BE2C (cell line): Measurements from ENCODE around the gene PTPRA.

ENCODE experiments used
- DNase-seq: peaks from one replicate; pipeline ENCODE4 v3.0.0-alpha.2; 2020
- H3K27me3 ChIP-seq: fragments of 250-450 bp; sonication (Bioruptor Pico); 2 replicates; pipeline ENCODE4 v1.5.1; 2020; ENCODE audit warnings: mild to moderate bottlenecking
- H3K36me3 ChIP-seq: fragments of 250-450 bp; sonication (Bioruptor Pico); 2 replicates; pipeline ENCODE4 v1.5.1; 2020; ENCODE audit warnings: mild to moderate bottlenecking
- H3K4me1 ChIP-seq: fragments of 250-450 bp; sonication (Bioruptor Pico); 2 replicates; pipeline ENCODE4 v1.5.1; 2020
- H3K4me3 ChIP-seq: 2 replicates; pipeline ENCODE4 v1.5.1; 2011; ENCODE audit warnings: low read depth, low read length
- H3K9me3 ChIP-seq: fragments of 250-450 bp; sonication (Bioruptor Pico); 2 replicates; pipeline ENCODE4 v1.5.1; 2020
- TF ChIP-seq, protein P1 (sequence below): IDR thresholded peaks from 2 replicates; pipeline ENCODE4 v1.5.1; 2012; ENCODE audit warnings: mild to moderate bottlenecking, low read depth, low read length

Gene PTPRA

DNA sequence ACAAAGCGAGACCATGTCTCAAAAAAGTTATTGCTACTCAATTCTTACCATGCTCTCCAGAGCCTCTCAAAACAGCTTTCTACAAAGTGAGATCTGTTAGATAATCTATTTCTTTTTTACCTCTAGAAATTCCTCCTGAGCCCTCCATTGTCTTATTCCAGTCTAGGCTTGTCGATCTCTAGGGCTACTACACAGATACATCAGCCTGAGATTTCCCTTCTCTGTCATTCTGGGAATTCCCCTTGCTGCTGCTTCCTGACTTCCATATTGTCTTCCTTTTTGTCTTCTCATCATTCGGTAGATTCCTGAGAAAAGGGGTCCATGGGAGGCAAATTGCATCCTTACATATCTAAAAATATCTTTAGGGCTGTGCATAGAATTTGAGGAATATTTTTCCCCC lies 94.6 kb downstream of the PTPRA start:
- no peaks in the 10 kb centered on the region for H3K9me3 ChIP-seq
- TF ChIP-seq, protein P1, sequence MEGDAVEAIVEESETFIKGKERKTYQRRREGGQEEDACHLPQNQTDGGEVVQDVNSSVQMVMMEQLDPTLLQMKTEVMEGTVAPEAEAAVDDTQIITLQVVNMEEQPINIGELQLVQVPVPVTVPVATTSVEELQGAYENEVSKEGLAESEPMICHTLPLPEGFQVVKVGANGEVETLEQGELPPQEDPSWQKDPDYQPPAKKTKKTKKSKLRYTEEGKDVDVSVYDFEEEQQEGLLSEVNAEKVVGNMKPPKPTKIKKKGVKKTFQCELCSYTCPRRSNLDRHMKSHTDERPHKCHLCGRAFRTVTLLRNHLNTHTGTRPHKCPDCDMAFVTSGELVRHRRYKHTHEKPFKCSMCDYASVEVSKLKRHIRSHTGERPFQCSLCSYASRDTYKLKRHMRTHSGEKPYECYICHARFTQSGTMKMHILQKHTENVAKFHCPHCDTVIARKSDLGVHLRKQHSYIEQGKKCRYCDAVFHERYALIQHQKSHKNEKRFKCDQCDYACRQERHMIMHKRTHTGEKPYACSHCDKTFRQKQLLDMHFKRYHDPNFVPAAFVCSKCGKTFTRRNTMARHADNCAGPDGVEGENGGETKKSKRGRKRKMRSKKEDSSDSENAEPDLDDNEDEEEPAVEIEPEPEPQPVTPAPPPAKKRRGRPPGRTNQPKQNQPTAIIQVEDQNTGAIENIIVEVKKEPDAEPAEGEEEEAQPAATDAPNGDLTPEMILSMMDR: no peak
- H3K4me1 ChIP-seq: no peaks in the 10 kb centered on the region
- DNase-seq: no peak
- no peaks in the 10 kb centered on the region for H3K36me3 ChIP-seq
- H3K4me3 ChIP-seq: no peak overlapping the region
- H3K27me3 ChIP-seq: no peaks in the 10 kb centered on the region

DNA sequence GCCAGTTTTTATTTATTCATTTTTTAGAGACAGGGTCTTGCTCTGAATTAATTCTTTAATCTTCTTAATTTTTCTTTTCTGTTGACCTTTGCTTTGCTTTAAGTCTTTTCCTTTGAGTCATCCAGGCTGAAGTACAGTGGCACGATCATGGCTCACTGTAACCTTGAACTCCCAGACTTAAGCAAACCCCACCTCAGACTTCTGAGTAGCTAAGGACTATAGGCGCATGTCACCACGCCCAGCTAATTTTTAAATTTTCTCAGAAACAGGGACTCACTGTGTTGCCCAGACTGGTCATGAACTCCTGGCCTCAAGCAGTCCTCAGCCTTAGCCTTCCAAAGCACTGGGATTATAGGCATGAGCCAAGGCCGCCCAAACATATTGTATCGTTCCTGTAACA lies 98.8 kb downstream of the PTPRA start:
- H3K36me3 ChIP-seq: no peaks in the 10 kb centered on the region
- DNase-seq: no peak
- TF ChIP-seq, protein P1: no peak

DNA sequence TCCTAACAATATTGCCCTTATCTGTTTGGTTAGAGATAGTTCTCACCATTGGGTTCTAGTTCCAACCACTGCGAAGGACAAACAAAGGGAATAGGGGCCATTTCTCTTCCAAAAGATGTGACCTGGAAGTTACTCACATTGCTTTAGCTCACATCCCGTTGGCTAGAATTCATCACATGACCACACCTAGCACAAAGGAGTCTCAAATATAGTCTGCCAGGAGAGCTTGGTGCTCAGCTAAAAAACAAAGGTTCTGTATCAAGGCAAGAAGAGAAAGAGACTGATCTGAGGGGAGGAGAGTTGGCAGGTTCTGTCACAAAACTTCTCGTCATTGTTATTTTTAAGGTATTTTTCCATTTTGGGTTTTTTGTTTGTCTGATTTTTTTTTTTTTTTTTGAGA lies 100.3 kb downstream of the PTPRA start:
- TF ChIP-seq, protein P1: no peak
- no peak overlapping the region for H3K4me3 ChIP-seq
- no peaks in the 10 kb centered on the region for H3K36me3 ChIP-seq
- H3K27me3 ChIP-seq: no peaks in the 10 kb centered on the region
- DNase-seq: no peak
- H3K9me3 ChIP-seq: no peaks in the 10 kb centered on the region
- H3K4me1 ChIP-seq: no peaks in the 10 kb centered on the region

More for the DNA sequence above, 98.8 kb downstream of the PTPRA start:
- H3K4me1 ChIP-seq: no peaks in the 10 kb centered on the region
- H3K4me3 ChIP-seq: no peak overlapping the region
- no peaks in the 10 kb centered on the region for H3K9me3 ChIP-seq
- H3K27me3 ChIP-seq: no peaks in the 10 kb centered on the region

DNA sequence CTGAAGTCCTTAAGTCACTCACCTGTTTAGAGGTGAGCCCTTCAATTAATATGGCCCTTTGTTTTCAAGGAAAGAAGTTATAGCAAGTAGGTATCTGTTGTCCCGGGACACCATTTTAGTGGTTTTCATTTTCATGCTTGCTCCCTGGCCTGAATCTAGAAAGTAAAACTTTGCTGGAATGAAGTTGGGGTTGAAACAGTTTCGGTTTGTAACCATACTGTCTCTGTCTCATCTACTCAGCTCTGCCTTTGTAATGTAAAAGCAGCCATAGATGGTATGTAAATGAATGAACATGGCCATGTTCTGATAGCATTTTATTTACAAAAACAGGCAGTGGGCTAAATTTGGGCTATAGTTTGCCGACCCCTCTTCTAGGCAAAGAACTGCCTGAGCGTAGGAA lies 105.2 kb downstream of the PTPRA start:
- TF ChIP-seq, protein P1: no peak
- no peaks in the 10 kb centered on the region for H3K27me3 ChIP-seq
- no peak for DNase-seq
- no peaks in the 10 kb centered on the region for H3K4me1 ChIP-seq
- H3K36me3 ChIP-seq: no peaks in the 10 kb centered on the region
- no peak overlapping the region for H3K4me3 ChIP-seq
- H3K9me3 ChIP-seq: no peaks in the 10 kb centered on the region

DNA sequence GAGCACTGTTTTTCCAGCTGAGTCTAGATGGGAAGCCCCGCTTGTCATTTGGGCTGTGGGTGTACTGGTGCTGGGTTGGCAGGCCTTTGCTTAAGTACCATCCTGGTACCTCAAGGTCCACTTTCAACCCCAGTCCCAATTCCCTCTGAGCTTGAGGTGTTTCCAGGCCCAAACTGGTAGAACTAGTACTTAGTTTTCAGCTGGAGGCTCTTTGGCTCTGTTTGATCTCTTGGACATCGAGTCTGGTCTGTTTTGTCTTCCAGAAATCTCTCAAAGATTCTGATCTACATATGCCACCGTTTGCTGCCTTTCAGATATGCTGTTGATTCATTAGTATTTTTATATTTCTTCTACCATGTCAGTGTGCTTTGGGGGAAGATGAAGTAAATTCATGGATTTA lies 108.4 kb downstream of the PTPRA start:
- Histone ChIP-seq H3K27me3 (no peaks in the 10 kb centered on the region), H3K4me1 (peaks cover 11% of the 10 kb centered on the region; the same call in 1 of the 2 replicates), H3K36me3 (no peaks in the 10 kb centered on the region), H3K9me3 (no peaks in the 10 kb centered on the region), H3K4me3 (no peak overlapping the region)
- TF ChIP-seq, protein P1: no peak
- no peak for DNase-seq

DNA sequence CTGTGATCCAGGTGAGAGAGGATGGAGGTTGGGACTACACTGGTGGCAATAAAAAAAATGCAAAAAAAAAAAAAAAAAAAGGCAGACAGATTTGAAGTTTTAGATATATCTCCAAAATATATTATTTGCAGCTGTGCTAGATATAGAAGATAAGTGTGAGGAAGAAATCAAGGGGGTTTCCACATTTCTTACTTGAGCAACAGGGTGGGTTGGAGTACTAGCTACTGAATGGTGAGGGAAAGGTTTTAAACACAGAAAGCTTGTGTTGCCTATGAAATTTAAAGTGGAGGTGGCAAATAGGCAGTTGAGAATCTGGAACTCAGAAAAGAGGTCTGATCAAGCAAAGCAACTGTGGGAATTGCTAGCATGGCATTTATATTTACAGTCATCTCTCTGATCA lies 110.2 kb downstream of the PTPRA start:
- H3K36me3 ChIP-seq: no peaks in the 10 kb centered on the region
- H3K4me3 ChIP-seq: no peak overlapping the region
- peaks cover 14% of the 10 kb centered on the region for H3K4me1 ChIP-seq
- H3K9me3 ChIP-seq: no peaks in the 10 kb centered on the region
- TF ChIP-seq, protein P1: no peak
- H3K27me3 ChIP-seq: no peaks in the 10 kb centered on the region
- no peak for DNase-seq
